Measurements from ENCODE around the gene DEFB129. TPM values are rescaled to one million over a fixed set of nuclear protein-coding genes. Genes with fewer than 3 reads are reported as not detected.

Gene DEFB129
- not detected in 5 replicates for total RNA-seq (2022; extraction: Qiagen RNA extraction; ENCODE audit: low read depth)

GRCh38 chr20:226958-227357 lies at the start of gene DEFB129:
Gene DEFB129, plus strand, starts transcription at chr20:227258. Its CDS starts 31 bp downstream, at chr20:227289.

GRCh38 chr20:189611-190010 lies 37.4 kb upstream of the DEFB129 start, which contains the start of gene DEFB128:
Gene DEFB128, minus strand, starts transcription at chr20:189711. Its CDS starts 88 bp downstream, at chr20:189623.

GRCh38 chr20:257419-257818 lies 30.4 kb downstream of the DEFB129 start, which contains the start of gene DEFB132:
Gene DEFB132, plus strand, starts transcription at chr20:257724. Its CDS starts 55 bp downstream, at chr20:257779.

Other genes with a start within 250 kb of the DEFB129 start
- gene DEFB125, start 139.6 kb upstream of the DEFB129 start, total RNA-seq (2022; extraction: Qiagen RNA extraction; ENCODE audit: low read depth), result not detected in 5 replicates
- gene DEFB126, start 84.7 kb upstream of the DEFB129 start, total RNA-seq (2022; extraction: Qiagen RNA extraction; ENCODE audit: low read depth), result not detected in 5 replicates
- gene DEFB127, start 69.8 kb upstream of the DEFB129 start, total RNA-seq (2022; extraction: Qiagen RNA extraction; ENCODE audit: low read depth), result not detected in 5 replicates
- gene DEFB128, start 37.5 kb upstream of the DEFB129 start, total RNA-seq (2022; extraction: Qiagen RNA extraction; ENCODE audit: low read depth), result not detected in 5 replicates
- gene DEFB132, start 30.5 kb downstream of the DEFB129 start, total RNA-seq (2022; extraction: Qiagen RNA extraction; ENCODE audit: low read depth), result not detected in 5 replicates
- gene C20orf96, start 63.5 kb downstream of the DEFB129 start, total RNA-seq (2022; extraction: Qiagen RNA extraction; ENCODE audit: low read depth), result 11.2 to 13.4 TPM (median 12.2 TPM) in 5 replicates
- 19.0 to 24.1 TPM (median 22.0 TPM) in 5 replicates for gene ZCCHC3, start 70.3 kb downstream of the DEFB129 start, total RNA-seq (2022; extraction: Qiagen RNA extraction; ENCODE audit: low read depth)
- 20.1 to 30.9 TPM (median 30.6 TPM) in 5 replicates for gene SOX12, start 98.3 kb downstream of the DEFB129 start, total RNA-seq (2022; extraction: Qiagen RNA extraction; ENCODE audit: low read depth)
- gene NRSN2, start 119.9 kb downstream of the DEFB129 start, total RNA-seq (2022; extraction: Qiagen RNA extraction; ENCODE audit: low read depth), result 54.0 to 68.2 TPM (median 62.2 TPM) in 5 replicates
- gene TRIB3, start 153.5 kb downstream of the DEFB129 start, total RNA-seq (2022; extraction: Qiagen RNA extraction; ENCODE audit: low read depth), result 39.1 to 53.6 TPM (median 50.4 TPM) in 5 replicates
- 101 to 145 TPM (median 138 TPM) in 5 replicates for gene RBCK1, start 181.0 kb downstream of the DEFB129 start, total RNA-seq (2022; extraction: Qiagen RNA extraction; ENCODE audit: low read depth)
- 30.9 to 34.8 TPM (median 34.1 TPM) in 5 replicates for gene TBC1D20, start 235.3 kb downstream of the DEFB129 start, total RNA-seq (2022; extraction: Qiagen RNA extraction; ENCODE audit: low read depth)